H1 (cell line): Measurements from ENCODE around the gene PRCP.

Experiments used
- ASH2L ChIP-seq: fragments of 200-600, 300-600 bp; sonication (generic); IDR thresholded peaks from one replicate; pipeline ENCODE4 v1.7.1; 2017; ENCODE audit warnings: low read length
- CHD2 ChIP-seq: IDR thresholded peaks from 2 replicates; pipeline ENCODE4 v1.6.1; 2012; ENCODE audit warnings: low read length, improper control_type of control experiment
- CREB1 ChIP-seq: IDR thresholded peaks from 2 replicates; pipeline ENCODE4 v1.6.1; 2012; ENCODE audit warnings: inconsistent platforms
- GTF2F1 ChIP-seq: IDR thresholded peaks from 2 replicates; pipeline ENCODE4 v1.6.1; 2012; ENCODE audit warnings: low read depth, low read length, improper control_type of control experiment, borderline replicate concordance
- HDAC2 ChIP-seq, 2 experiments: fragments of 300-600 bp in 1 of 2; sonication (generic) in 1 of 2; IDR thresholded peaks; 2 replicates each; pipeline ENCODE4 v1.6.1; 2011 to 2012; ENCODE audit warnings: low read depth in 2 of 2, low read length in 2 of 2, mild to moderate bottlenecking in 2 of 2, moderate library complexity in 2 of 2, borderline replicate concordance in 1 of 2, inconsistent platforms in 1 of 2
- JUN ChIP-seq: IDR thresholded peaks from 2 replicates; pipeline ENCODE4 v1.6.1; 2011; ENCODE audit warnings: low read depth, mild to moderate bottlenecking, improper control_type of control experiment, low read length
- POLR2A ChIP-seq, 2 experiments: IDR thresholded peaks; 1 replicate in 1 of 2; 2 replicates in 1 of 2; pipeline ENCODE4 v1.6.1; 2011; ENCODE audit warnings: low read depth in 2 of 2, low read length in 2 of 2, mild to moderate bottlenecking in 2 of 2; ENCODE audit errors: control extremely low read depth in 1 of 2
- POLR2AphosphoS5 ChIP-seq: IDR thresholded peaks from 2 replicates; pipeline ENCODE4 v1.6.1; 2011; ENCODE audit warnings: low read depth, low read length
- RAD21 ChIP-seq, 2 experiments: IDR thresholded peaks in 1 of 2; conservative IDR thresholded peaks in 1 of 2; 2 replicates each; pipeline ENCODE4 v1.6.1; 2011; ENCODE audit warnings: low read depth in 2 of 2, low read length in 2 of 2, improper control_type of control experiment in 1 of 2, inconsistent platforms in 1 of 2, mild to moderate bottlenecking in 1 of 2, moderate library complexity in 1 of 2
- SIRT6 ChIP-seq: IDR thresholded peaks from one replicate; pipeline ENCODE4 v1.7.1; 2012; ENCODE audit warnings: low read length, inconsistent platforms
- SP2 ChIP-seq: IDR thresholded peaks from 2 replicates; pipeline ENCODE4 v1.6.1; 2012; ENCODE audit warnings: mild to moderate bottlenecking, low read length, inconsistent platforms
- TCF12 ChIP-seq: IDR thresholded peaks from 2 replicates; pipeline ENCODE4 v1.6.1; 2011; ENCODE audit warnings: low read depth, mild to moderate bottlenecking, low read length
- TF ChIP-seq, protein P1 (sequence below), 3 experiments: IDR thresholded peaks; 1 replicate in 2 of 3; 2 replicates in 1 of 3; pipeline versions ENCODE4 v1.5.1 to v1.6.1; 2011; ENCODE audit warnings: low read length in 3 of 3, mild to moderate bottlenecking in 3 of 3, inconsistent platforms in 2 of 3, low read depth in 1 of 3, moderate library complexity in 1 of 3; ENCODE audit not compliant: insufficient read depth in 1 of 3; ENCODE audit errors: control extremely low read depth in 1 of 3

DNA sequence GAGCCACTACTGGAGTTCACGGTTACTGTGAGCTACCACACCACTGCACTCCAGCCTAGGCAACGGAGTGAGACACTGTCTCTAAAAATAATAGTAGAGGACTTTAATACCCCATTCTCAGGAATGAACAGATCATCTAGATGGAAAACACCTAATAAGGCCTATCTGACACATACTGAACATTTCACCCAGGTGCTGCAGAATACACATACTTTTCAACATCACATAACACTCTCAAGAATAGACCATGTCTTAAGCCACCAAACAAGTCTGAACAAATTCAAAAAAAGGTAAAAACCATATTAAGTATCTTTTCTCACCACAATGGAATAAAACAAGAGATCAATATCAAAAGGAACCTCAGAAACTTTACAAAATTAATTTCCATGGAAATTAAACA lies 39.2 kb upstream of the PRCP start:
- TF ChIP-seq CREB1 (no peak), RAD21 (IDR thresholded peaks at IDR 0.05 in 1 of 2, conservative IDR thresholded peaks at IDR 0.05 in 1 of 2; ENCODE audit: low read depth in 2 of 2, low read length in 2 of 2) (no peak), POLR2A (IDR thresholded peaks at IDR 0.05; ENCODE audit: control extremely low read depth in 1 of 2, low read depth in 2 of 2, low read length in 2 of 2) (no peak), GTF2F1 (no peak), ASH2L (no peak), HDAC2 (IDR thresholded peaks at IDR 0.05; ENCODE audit: borderline replicate concordance in 1 of 2, low read depth in 2 of 2, low read length in 2 of 2) (no peak), JUN (no peak), SIRT6 (no peak), TCF12 (no peak), POLR2AphosphoS5 (no peak), CHD2 (no peak), SP2 (no peak)
- TF ChIP-seq, protein P1, sequence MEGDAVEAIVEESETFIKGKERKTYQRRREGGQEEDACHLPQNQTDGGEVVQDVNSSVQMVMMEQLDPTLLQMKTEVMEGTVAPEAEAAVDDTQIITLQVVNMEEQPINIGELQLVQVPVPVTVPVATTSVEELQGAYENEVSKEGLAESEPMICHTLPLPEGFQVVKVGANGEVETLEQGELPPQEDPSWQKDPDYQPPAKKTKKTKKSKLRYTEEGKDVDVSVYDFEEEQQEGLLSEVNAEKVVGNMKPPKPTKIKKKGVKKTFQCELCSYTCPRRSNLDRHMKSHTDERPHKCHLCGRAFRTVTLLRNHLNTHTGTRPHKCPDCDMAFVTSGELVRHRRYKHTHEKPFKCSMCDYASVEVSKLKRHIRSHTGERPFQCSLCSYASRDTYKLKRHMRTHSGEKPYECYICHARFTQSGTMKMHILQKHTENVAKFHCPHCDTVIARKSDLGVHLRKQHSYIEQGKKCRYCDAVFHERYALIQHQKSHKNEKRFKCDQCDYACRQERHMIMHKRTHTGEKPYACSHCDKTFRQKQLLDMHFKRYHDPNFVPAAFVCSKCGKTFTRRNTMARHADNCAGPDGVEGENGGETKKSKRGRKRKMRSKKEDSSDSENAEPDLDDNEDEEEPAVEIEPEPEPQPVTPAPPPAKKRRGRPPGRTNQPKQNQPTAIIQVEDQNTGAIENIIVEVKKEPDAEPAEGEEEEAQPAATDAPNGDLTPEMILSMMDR (IDR thresholded peaks at IDR 0.05; ENCODE audit: control extremely low read depth in 1 of 3, insufficient read depth in 1 of 3, low read depth in 1 of 3, low read length in 3 of 3) = no peak
